ENCODE data around the gene CD82. TPM values are rescaled to one million over a fixed set of nuclear protein-coding genes. Genes with fewer than 3 reads are reported as not detected.

The CD82 gene
- total RNA-seq, 1 donor from 2014 or later, result 16.1 TPM

DNA sequence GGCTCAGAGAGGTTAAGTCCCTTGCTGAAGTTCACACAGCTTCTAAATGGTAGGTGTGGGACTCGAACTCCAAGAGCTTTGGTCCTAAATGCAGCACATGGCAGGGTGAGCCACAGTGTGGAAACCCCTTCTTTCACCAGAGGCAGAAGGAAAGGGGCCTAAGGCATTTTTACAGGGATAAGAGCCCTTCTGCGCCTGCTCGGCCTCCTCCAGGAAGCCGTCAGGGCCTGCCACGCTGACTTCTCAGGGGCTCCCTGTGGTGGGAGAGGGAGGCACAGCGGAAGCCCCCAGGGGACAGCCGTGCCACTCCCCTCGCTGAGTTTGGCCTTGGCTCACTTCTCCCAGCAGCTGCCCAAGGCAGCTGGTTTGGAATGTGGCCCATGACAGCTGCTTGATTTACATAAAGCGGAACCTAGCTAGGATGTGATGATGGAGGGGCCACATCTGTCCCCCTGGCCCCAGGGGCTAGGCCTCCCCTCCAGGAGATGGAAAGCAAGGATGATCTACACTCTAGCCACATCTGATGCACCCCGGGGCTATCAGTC, 35.4 kb downstream of the CD82 start:
- TF ChIP-seq, protein P1, sequence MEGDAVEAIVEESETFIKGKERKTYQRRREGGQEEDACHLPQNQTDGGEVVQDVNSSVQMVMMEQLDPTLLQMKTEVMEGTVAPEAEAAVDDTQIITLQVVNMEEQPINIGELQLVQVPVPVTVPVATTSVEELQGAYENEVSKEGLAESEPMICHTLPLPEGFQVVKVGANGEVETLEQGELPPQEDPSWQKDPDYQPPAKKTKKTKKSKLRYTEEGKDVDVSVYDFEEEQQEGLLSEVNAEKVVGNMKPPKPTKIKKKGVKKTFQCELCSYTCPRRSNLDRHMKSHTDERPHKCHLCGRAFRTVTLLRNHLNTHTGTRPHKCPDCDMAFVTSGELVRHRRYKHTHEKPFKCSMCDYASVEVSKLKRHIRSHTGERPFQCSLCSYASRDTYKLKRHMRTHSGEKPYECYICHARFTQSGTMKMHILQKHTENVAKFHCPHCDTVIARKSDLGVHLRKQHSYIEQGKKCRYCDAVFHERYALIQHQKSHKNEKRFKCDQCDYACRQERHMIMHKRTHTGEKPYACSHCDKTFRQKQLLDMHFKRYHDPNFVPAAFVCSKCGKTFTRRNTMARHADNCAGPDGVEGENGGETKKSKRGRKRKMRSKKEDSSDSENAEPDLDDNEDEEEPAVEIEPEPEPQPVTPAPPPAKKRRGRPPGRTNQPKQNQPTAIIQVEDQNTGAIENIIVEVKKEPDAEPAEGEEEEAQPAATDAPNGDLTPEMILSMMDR (IDR thresholded peaks at IDR 0.05; ENCODE audit: unreplicated experiment), result no peak
- H3K27me3 Mint-ChIP-seq (ENCODE audit: unreplicated experiment), result peaks cover 7% of the 10 kb centered on the region
- no peak for DNase-seq (ENCODE audit: low spot score)
- H3K27ac Mint-ChIP-seq (ENCODE audit: unreplicated experiment), result no peak overlapping the region
- no peaks in the 10 kb centered on the region for H3K36me3 Mint-ChIP-seq (ENCODE audit: low read depth, unreplicated experiment)
- H3K4me1 Mint-ChIP-seq (ENCODE audit: unreplicated experiment), result no peaks in the 10 kb centered on the region
- no peaks in the 10 kb centered on the region for H3K9me3 Mint-ChIP-seq (ENCODE audit: unreplicated experiment)
- H3K4me3 Mint-ChIP-seq (ENCODE audit: unreplicated experiment), result no peak overlapping the region

DNA sequence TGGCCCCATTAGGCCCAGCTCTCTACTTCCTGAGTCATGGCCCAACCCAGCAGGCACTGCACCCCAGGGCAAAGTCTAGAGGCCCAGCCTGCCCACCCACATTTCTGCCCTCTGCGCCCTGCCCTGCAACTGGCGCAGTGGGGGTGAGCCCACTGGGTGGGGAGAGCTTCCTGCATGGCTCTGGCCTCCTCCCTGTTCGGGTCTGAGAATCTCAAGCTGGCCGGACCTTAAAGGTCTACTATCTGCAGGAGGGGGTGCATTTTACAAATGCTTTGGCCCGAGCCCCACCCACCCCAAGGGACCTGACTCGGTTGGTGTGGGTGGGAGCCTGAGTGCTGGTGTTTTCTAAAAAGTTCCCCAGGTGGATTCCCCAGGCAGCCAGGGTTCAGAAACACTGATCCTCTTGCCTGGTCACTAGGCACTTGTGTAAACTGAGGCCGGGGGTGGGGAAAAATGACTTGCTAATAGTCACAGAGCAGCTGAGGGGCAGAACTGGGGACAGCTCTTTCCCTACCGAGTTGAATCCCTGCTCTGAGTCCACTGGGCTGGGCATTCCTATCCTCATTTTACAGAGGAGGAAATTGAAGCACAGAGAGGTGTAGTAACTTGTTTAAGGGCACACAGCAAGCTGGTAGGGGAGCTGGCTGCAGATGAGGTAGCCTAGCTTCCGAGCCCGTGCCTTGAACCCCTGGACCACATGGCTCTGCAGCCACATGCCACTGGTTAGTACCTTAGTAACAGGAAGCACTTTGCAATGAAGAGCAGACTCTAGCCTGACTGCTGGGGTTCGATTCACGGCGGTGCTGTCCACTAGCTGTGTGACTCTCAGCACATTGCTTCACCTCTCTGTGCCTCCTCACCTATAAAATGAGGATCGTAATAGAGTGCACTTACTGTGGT, 36.3 kb downstream of the CD82 start:
- Mint-ChIP-seq H3K27me3 (ENCODE audit: unreplicated experiment) (peaks cover 7% of the 10 kb centered on the region), H3K9me3 (ENCODE audit: unreplicated experiment) (no peaks in the 10 kb centered on the region), H3K4me3 (ENCODE audit: unreplicated experiment) (no peak overlapping the region), H3K27ac (ENCODE audit: unreplicated experiment) (no peak overlapping the region), H3K4me1 (ENCODE audit: unreplicated experiment) (no peaks in the 10 kb centered on the region), H3K36me3 (ENCODE audit: low read depth, unreplicated experiment) (no peaks in the 10 kb centered on the region)
- TF ChIP-seq, protein P1 (IDR thresholded peaks at IDR 0.05; ENCODE audit: unreplicated experiment), result no peak
- DNase-seq (ENCODE audit: low spot score), result no peak

DNA sequence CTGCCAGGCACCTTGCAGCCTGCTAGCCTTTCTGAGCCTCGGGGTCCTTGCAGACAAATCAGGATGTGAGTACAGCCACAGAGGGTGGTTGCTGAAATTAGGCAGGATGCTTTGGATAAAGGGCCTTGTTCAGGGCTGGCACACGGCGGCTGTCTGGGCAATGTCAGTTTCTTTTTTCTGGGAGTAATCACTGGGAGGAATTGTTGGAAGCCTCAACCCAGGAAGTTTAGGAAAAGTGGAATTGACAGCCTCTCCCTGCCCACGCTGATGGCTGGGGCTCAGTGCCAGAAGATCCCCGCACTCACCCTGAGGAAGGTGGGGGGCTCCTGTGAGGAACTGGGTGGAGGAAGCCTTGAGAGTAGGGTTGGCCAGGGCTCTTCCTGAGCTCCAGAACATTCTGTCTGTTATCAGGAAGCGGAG, 37.4 kb downstream of the CD82 start:
- H3K9me3 Mint-ChIP-seq (ENCODE audit: unreplicated experiment), result no peaks in the 10 kb centered on the region
- H3K4me1 Mint-ChIP-seq (ENCODE audit: unreplicated experiment), result no peaks in the 10 kb centered on the region
- no peak overlapping the region for H3K27ac Mint-ChIP-seq (ENCODE audit: unreplicated experiment)
- no peaks in the 10 kb centered on the region for H3K36me3 Mint-ChIP-seq (ENCODE audit: low read depth, unreplicated experiment)
- no peak overlapping the region for H3K4me3 Mint-ChIP-seq (ENCODE audit: unreplicated experiment)
- TF ChIP-seq, protein P1 (IDR thresholded peaks at IDR 0.05; ENCODE audit: unreplicated experiment), result no peak
- H3K27me3 Mint-ChIP-seq (ENCODE audit: unreplicated experiment), result peaks cover 6% of the 10 kb centered on the region
- no peak for DNase-seq (ENCODE audit: low spot score)

DNA sequence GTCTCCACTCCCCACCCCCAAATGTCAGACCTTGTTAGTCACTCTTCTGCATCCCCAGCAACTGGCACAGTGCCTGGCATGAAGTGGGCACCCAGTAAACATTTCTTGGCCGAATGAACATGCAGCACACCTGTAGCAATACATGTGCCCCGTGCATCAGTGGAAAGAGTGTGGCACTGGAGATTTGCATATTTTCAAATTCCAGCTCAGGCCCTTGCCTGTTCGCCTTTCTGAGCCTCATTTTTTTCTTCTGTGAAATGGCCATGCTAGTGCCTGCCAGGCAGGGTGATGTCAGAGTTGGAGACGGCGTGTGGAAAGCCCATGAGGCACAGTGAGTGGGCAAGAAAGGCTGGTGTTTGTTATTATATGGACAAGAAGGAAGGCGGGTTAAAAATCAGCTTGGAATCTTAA, 38.7 kb downstream of the CD82 start:
- Mint-ChIP-seq H3K27ac (ENCODE audit: unreplicated experiment) (no peak overlapping the region), H3K4me1 (ENCODE audit: unreplicated experiment) (peaks cover 3% of the 10 kb centered on the region), H3K9me3 (ENCODE audit: unreplicated experiment) (no peaks in the 10 kb centered on the region), H3K27me3 (ENCODE audit: unreplicated experiment) (peaks cover 7% of the 10 kb centered on the region), H3K36me3 (ENCODE audit: low read depth, unreplicated experiment) (no peaks in the 10 kb centered on the region), H3K4me3 (ENCODE audit: unreplicated experiment) (no peak overlapping the region)
- no peak for DNase-seq (ENCODE audit: low spot score)
- TF ChIP-seq, protein P1 (IDR thresholded peaks at IDR 0.05; ENCODE audit: unreplicated experiment), result no peak
